ENCODE results near the gene PIP4K2A. TPM values are rescaled to one million over a fixed set of nuclear protein-coding genes. Genes with fewer than 3 reads are reported as not detected.

PIP4K2A gene
- total and polyA plus RNA-seq, 2 of the 13 experiments (the other 11 are each of a cell fraction or from before 2014, with no cell fraction given): 9.1 to 22.6 TPM

DNA sequence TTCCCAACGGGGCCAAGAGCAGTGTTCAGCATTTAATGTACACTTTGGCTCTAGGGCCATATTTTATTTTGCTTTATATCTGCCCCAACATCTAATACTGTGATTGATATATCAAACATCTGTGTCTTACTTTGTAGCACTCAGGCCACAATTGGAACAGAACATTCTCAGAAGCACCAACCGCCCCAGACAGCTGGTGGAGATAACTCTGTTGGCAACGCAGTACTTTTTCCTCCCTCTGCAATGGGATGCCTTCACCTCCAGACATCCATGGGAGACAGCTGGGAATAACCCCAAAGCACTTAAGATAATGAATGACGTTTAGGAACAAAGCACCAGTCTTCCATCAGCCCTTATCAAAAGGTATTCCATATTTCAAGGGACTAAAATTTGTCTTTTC lies 57.4 kb downstream of the PIP4K2A start:
- in situ Hi-C loops (cut with HindIII; ENCODE audit: extremely low pct_ligation_motif_present, low pct_unique_long_range_greater_than_20kb) (no loop called here), intact Hi-C loops (cut with micrococcal nuclease; ENCODE audit: unreplicated experiment) (no loop called here)
- WGBS (ENCODE audit: low lambda C conversion rate): 75% methylated on average over 4 of the region's 4 CpGs
- Histone ChIP-seq H3K27me3 (ENCODE audit: control insufficient read depth in 1 of 2, insufficient read depth in 2 of 2, low read length in 2 of 2) (no peaks in the 10 kb centered on the region), H3K4me3 (replicated peaks in 1 of 3; ENCODE audit: insufficient read depth in 1 of 3, low read depth in 2 of 3, low read length in 3 of 3) (no peak overlapping the region), H3K36me3 (replicated peaks in 1 of 2; ENCODE audit: control insufficient read depth in 1 of 2, insufficient read depth in 2 of 2, low read length in 2 of 2) (no peaks in the 10 kb centered on the region; a peak in 1 of 5 replicates), H3K9ac (ENCODE audit: insufficient read depth, low read depth, low read length) (no peak overlapping the region), H3K4me1 (ENCODE audit: insufficient read depth, low read length) (peaks cover 22% of the 10 kb centered on the region), H4K20me1 (ENCODE audit: insufficient read depth, low read length) (no peaks in the 10 kb centered on the region; the same call in 1 of the 2 replicates), H3K9me3 (ENCODE audit: low read length) (no peaks in the 10 kb centered on the region), H3K79me2 (ENCODE audit: insufficient read depth, low read length) (peaks cover 10% of the 10 kb centered on the region), H2AFZ (ENCODE audit: low read length) (no peak overlapping the region), H3K27ac (ENCODE audit: extremely low read length, insufficient read depth, low read length) (no peak overlapping the region), H3K4me2 (ENCODE audit: low read depth, low read length) (no peak overlapping the region)
- CTCF ChIA-PET (ENCODE audit: low intra/inter-chr PET ratio, low total read pairs): no interaction called here
- DNase-seq (ENCODE audit: low spot score) (no peak), FAIRE-seq (no peak), ATAC-seq (no peak)
- TF ChIP-seq PLRG1 (conservative IDR thresholded peaks at IDR 0.05) (no peak), SRY (CRISPR knock-in tag; IDR thresholded peaks at IDR 0.05) (no peak), YEATS2 (CRISPR knock-in tag; IDR thresholded peaks at IDR 0.05; ENCODE audit: borderline replicate concordance) (no peak), BORCS8-MEF2B (CRISPR knock-in tag; IDR thresholded peaks at IDR 0.05) (no peak), ZSCAN12 (CRISPR knock-in tag; IDR thresholded peaks at IDR 0.05) (no peak), SMAD1 (CRISPR knock-in tag; IDR thresholded peaks at IDR 0.05; ENCODE audit: borderline replicate concordance, low read depth) (no peak), NCOA5 (CRISPR knock-in tag; IDR thresholded peaks at IDR 0.05) (no peak), ZNF543 (CRISPR knock-in tag; IDR thresholded peaks at IDR 0.05) (no peak), ARID2 (CRISPR knock-in tag; IDR thresholded peaks at IDR 0.05; ENCODE audit: borderline replicate concordance) (no peak), SAP130 (CRISPR knock-in tag; IDR thresholded peaks at IDR 0.05; ENCODE audit: low read depth) (no peak), ZNF775 (CRISPR knock-in tag; IDR thresholded peaks at IDR 0.05; ENCODE audit: borderline replicate concordance) (no peak), RARG (CRISPR knock-in tag; IDR thresholded peaks at IDR 0.05; ENCODE audit: low read depth) (no peak), FOXJ3 (CRISPR knock-in tag; IDR thresholded peaks at IDR 0.05; ENCODE audit: borderline replicate concordance) (no peak)
- TF ChIP-seq, protein P1, sequence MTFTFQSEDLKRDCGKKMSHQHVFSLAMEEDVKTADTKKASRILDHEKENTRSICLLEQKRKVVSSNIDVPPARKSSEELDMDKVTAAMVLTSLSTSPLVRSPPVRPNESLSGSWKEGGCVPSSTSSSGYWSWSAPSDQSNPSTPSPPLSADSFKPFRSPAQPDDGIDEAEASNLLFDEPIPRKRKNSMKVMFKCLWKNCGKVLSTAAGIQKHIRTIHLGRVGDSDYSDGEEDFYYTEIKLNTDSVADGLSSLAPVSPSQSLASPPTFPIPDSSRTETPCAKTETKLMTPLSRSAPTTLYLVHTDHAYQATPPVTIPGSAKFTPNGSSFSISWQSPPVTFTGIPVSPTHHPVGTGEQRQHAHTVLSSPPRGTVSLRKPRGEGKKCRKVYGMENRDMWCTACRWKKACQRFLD (CRISPR knock-in tag; IDR thresholded peaks at IDR 0.05; ENCODE audit: borderline replicate concordance): no peak
- TF ChIP-seq, protein P2, sequence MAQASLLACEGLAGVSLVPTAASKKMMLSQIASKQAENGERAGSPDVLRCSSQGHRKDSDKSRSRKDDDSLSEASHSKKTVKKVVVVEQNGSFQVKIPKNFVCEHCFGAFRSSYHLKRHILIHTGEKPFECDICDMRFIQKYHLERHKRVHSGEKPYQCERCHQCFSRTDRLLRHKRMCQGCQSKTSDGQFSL (CRISPR knock-in tag; IDR thresholded peaks at IDR 0.05): no peak
- TF ChIP-seq, protein P3, sequence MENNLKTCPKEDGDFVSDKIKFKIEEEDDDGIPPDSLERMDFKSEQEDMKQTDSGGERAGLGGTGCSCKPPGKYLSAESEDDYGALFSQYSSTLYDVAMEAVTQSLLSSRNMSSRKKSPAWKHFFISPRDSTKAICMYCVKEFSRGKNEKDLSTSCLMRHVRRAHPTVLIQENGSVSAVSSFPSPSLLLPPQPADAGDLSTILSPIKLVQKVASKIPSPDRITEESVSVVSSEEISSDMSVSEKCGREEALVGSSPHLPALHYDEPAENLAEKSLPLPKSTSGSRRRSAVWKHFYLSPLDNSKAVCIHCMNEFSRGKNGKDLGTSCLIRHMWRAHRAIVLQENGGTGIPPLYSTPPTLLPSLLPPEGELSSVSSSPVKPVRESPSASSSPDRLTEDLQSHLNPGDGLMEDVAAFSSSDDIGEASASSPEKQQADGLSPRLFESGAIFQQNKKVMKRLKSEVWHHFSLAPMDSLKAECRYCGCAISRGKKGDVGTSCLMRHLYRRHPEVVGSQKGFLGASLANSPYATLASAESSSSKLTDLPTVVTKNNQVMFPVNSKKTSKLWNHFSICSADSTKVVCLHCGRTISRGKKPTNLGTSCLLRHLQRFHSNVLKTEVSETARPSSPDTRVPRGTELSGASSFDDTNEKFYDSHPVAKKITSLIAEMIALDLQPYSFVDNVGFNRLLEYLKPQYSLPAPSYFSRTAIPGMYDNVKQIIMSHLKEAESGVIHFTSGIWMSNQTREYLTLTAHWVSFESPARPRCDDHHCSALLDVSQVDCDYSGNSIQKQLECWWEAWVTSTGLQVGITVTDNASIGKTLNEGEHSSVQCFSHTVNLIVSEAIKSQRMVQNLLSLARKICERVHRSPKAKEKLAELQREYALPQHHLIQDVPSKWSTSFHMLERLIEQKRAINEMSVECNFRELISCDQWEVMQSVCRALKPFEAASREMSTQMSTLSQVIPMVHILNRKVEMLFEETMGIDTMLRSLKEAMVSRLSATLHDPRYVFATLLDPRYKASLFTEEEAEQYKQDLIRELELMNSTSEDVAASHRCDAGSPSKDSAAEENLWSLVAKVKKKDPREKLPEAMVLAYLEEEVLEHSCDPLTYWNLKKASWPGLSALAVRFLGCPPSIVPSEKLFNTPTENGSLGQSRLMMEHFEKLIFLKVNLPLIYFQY (CRISPR knock-in tag; IDR thresholded peaks at IDR 0.05; ENCODE audit: borderline replicate concordance): no peak
- BruUV-seq (replicated peaks): no TSS peak
- POLR2A ChIA-PET: no interaction called here
